MM.1S (cell line): Measurements from ENCODE around the gene MPRIP.

Experiments
- DNase-seq: peaks from one replicate; pipeline ENCODE4 v3.0.0-alpha.2; 2015
- H2AFZ ChIP-seq: fragments of 300-600 bp; sonication (generic); 2 replicates; pipeline ENCODE4 v1.6.0; 2016; ENCODE audit warnings: antibody characterized with exemption, low read length
- H3F3A ChIP-seq: fragments of 300-600 bp; sonication (generic); 2 replicates; pipeline ENCODE4 v1.6.1; 2016; ENCODE audit warnings: mild to moderate bottlenecking, antibody characterized with exemption, low read length, moderate library complexity, mixed read lengths; ENCODE audit not compliant: insufficient read depth
- H3K27ac ChIP-seq: fragments of 300-600 bp; sonication (generic); 2 replicates; pipeline ENCODE4 v1.5.1; 2016; ENCODE audit warnings: mild to moderate bottlenecking, low read length
- H3K27me3 ChIP-seq: fragments of 300-600 bp; sonication (generic); replicated peaks from 2 replicates; pipeline ENCODE4 v1.6.0; 2016; ENCODE audit warnings: low read length; ENCODE audit not compliant: insufficient read depth
- H3K36me3 ChIP-seq: fragments of 300-600 bp; sonication (generic); replicated peaks from 2 replicates; pipeline ENCODE4 v1.6.1; 2016; ENCODE audit warnings: mild to moderate bottlenecking, low read length, mixed read lengths; ENCODE audit not compliant: insufficient read depth
- H3K4me1 ChIP-seq: fragments of 300-600 bp; sonication (generic); 2 replicates; pipeline ENCODE4 v1.6.1; 2016; ENCODE audit warnings: low read length, mixed read lengths
- H3K4me2 ChIP-seq: fragments of 300-600 bp; sonication (generic); 2 replicates; pipeline ENCODE4 v1.6.0; 2016; ENCODE audit warnings: low read depth, low read length
- H3K4me3 ChIP-seq: fragments of 300-600 bp; sonication (generic); 2 replicates; pipeline ENCODE4 v1.5.1; 2016; ENCODE audit warnings: low read length, mixed read lengths
- H3K79me2 ChIP-seq: fragments of 300-600 bp; sonication (generic); 2 replicates; pipeline ENCODE4 v1.6.1; 2016; ENCODE audit warnings: mixed run types, low read length, mixed read lengths
- H3K9ac ChIP-seq: fragments of 300-600 bp; sonication (generic); 2 replicates; pipeline ENCODE4 v1.6.1; 2016; ENCODE audit warnings: low read length, mixed read lengths
- H3K9me2 ChIP-seq: fragments of 300-600 bp; sonication (generic); replicated peaks from 2 replicates; pipeline ENCODE4 v1.6.1; 2016; ENCODE audit warnings: mild to moderate bottlenecking, low read length, mixed read lengths; ENCODE audit not compliant: insufficient read depth
- H3K9me3 ChIP-seq: fragments of 300-600 bp; sonication (generic); replicated peaks from 2 replicates; pipeline ENCODE4 v1.6.1; 2016; ENCODE audit warnings: mild to moderate bottlenecking, low read length, mixed read lengths; ENCODE audit not compliant: insufficient read depth
- H4K20me1 ChIP-seq: fragments of 300-600 bp; sonication (generic); 2 replicates; pipeline ENCODE4 v1.6.1; 2016; ENCODE audit warnings: mild to moderate bottlenecking, low read length, moderate library complexity, mixed read lengths; ENCODE audit not compliant: insufficient read depth
- EZH2 ChIP-seq: fragments of 300-600 bp; sonication (generic); optimal IDR thresholded peaks from 2 replicates; pipeline ENCODE3; 2017; ENCODE audit warnings: low read depth, mild to moderate bottlenecking, antibody characterized with exemption, low read length, mixed read lengths
- EZH2phosphoT487 ChIP-seq: fragments of 300-600 bp; sonication (generic); IDR thresholded peaks from 2 replicates; pipeline ENCODE4 v1.6.1; 2018; ENCODE audit warnings: antibody characterized with exemption, low read length
- TF ChIP-seq, protein P1 (sequence below): fragments of 300-600 bp; sonication (generic); IDR thresholded peaks from 2 replicates; pipeline ENCODE4 v1.5.1; 2016; ENCODE audit warnings: antibody characterized with exemption, low read length, mixed read lengths

Gene MPRIP

DNA sequence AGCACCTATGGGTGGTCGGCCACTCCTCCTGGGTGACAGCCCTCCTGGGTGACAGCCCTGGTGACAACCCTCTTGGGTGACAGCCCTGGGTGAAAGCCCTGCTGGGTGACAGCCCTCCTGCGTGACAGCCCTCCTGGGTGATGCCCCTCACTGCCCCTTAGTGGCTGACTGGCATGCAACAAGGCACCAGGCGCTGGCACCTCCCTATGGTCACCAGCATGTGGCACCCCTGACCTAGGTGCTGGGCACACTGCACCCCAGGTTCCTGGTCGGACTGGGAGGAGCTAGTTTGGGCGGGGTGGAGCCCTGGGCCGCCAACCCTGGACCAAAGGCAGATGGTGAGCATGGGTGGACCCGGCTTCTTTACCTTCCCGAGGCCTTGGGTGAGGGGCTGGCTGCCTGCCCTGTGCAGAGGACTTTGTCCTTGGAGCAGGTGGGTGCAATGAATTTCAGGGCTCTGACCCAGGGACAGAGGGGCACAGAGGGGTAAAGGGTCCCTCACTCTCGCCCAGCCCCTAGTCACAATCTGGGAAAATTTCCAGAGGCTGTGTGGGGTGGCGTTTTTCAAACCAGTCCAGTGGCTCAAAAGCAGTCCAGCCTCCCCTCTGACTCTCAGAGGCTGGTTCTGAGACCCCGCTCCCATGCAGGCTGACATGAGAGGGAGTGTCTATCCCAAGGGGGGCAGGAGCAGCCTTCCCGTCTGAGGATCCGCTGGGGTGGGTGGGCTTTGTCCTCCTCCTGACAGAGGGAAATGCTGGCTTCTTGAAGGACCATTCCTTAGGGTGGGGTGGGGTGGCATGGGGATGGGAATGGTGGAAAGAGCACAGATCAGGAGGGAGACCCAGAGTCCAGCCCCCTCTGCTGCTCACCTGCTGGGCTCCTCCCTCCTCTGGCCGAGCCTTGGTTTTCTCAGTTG lies 44.5 kb upstream of the MPRIP start:
- H4K20me1 ChIP-seq = no peaks in the 10 kb centered on the region
- H3K36me3 ChIP-seq = no peaks in the 10 kb centered on the region
- H3K9ac ChIP-seq = no peak overlapping the region
- no peaks in the 10 kb centered on the region for H3F3A ChIP-seq
- no peak overlapping the region for H3K27ac ChIP-seq
- H3K79me2 ChIP-seq = no peaks in the 10 kb centered on the region
- H3K4me1 ChIP-seq = no peaks in the 10 kb centered on the region
- no peak for DNase-seq
- no peak overlapping the region for H2AFZ ChIP-seq
- TF ChIP-seq, protein P1, sequence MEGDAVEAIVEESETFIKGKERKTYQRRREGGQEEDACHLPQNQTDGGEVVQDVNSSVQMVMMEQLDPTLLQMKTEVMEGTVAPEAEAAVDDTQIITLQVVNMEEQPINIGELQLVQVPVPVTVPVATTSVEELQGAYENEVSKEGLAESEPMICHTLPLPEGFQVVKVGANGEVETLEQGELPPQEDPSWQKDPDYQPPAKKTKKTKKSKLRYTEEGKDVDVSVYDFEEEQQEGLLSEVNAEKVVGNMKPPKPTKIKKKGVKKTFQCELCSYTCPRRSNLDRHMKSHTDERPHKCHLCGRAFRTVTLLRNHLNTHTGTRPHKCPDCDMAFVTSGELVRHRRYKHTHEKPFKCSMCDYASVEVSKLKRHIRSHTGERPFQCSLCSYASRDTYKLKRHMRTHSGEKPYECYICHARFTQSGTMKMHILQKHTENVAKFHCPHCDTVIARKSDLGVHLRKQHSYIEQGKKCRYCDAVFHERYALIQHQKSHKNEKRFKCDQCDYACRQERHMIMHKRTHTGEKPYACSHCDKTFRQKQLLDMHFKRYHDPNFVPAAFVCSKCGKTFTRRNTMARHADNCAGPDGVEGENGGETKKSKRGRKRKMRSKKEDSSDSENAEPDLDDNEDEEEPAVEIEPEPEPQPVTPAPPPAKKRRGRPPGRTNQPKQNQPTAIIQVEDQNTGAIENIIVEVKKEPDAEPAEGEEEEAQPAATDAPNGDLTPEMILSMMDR = peak; percentile 36
- no peak for TF ChIP-seq EZH2
- no peaks in the 10 kb centered on the region for H3K9me3 ChIP-seq
- H3K9me2 ChIP-seq = no peaks in the 10 kb centered on the region
- no peaks in the 10 kb centered on the region for H3K27me3 ChIP-seq
- no peak overlapping the region for H3K4me3 ChIP-seq
- no peak overlapping the region for H3K4me2 ChIP-seq

DNA sequence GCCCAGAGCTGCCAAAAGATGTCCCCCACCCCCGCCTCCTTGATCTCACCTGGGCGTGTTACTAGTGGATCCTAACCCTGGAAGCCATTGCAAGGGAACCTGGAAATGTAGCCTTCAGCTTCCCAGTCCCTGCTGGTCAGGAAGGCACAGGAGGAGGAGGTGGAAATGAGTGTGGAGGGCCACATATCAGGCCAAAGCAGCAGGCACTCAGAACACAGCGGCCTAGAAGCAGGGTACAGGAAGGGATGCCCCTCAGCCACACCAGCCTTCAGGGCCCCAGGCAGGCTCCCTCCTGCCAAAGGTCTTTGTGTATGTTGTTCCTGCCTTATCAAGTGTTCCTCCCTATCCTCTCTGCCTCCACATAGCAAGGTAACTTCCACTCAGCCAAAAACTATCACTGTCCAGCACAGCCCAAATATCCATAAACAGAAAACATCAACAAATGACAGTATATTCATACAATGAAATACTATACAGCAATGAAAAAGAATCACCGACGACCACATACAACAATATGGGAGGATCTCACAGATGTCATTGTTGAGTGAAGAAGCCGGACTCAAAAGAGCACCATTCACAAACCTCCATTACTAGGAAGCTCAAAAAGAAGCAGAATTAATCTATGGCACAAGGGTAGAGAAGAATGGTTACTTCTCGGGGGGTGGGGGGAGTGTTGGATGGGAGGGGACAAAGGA lies 42.2 kb upstream of the MPRIP start:
- Histone ChIP-seq H3K27ac (no peak overlapping the region), H3K9me2 (no peaks in the 10 kb centered on the region), H3K9ac (no peak overlapping the region), H3F3A (no peaks in the 10 kb centered on the region), H3K27me3 (no peaks in the 10 kb centered on the region), H3K4me1 (no peaks in the 10 kb centered on the region), H3K4me3 (no peak overlapping the region), H4K20me1 (no peaks in the 10 kb centered on the region), H3K9me3 (no peaks in the 10 kb centered on the region), H3K36me3 (no peaks in the 10 kb centered on the region), H2AFZ (no peak overlapping the region), H3K79me2 (no peaks in the 10 kb centered on the region), H3K4me2 (no peak overlapping the region)
- DNase-seq = no peak
- TF ChIP-seq, protein P1 = no peak
- TF ChIP-seq EZH2phosphoT487 (no peak), EZH2 (no peak)

DNA sequence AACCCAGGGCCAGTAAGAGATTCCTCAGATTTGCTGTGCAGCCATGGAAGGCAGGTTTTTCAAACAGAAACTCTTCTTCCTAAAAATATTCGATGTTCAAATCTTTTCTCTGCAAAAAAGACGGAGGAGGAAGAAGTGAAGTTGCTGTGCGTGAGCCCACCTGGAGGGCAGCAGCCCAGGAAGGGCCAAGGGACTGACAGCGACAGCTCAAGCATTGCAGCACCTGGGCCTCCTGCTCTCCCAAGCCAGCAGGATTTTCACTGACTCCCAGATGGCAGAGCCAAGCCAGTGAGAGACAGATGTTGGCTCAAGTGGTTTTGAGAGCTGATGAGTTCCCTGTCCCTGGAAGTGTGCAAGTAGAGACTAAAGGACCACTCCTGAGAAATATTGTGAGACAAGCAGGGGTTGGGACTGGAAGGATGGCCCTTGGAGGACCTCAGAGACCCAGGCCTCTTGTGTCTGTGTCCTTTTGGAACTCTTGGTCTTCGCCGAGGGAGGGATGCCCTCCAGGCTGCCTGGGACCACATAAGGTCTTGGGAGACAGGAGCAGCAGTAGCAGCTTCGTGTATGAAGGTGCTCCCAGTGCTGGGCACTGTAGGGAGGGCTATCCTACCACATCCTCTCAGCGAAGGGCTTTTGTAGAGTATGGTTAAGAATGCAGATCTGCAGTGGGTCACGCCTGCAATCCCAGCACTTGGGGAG lies 41.0 kb upstream of the MPRIP start:
- no peaks in the 10 kb centered on the region for H4K20me1 ChIP-seq
- TF ChIP-seq, protein P1 = no peak
- TF ChIP-seq EZH2phosphoT487 = no peak
- no peak for TF ChIP-seq EZH2
- no peak for DNase-seq
- no peaks in the 10 kb centered on the region for H3K36me3 ChIP-seq
- H3K4me1 ChIP-seq = no peaks in the 10 kb centered on the region
- no peaks in the 10 kb centered on the region for H3K9me3 ChIP-seq
- no peaks in the 10 kb centered on the region for H3K9me2 ChIP-seq
- no peak overlapping the region for H3K9ac ChIP-seq
- H2AFZ ChIP-seq = no peak overlapping the region
- H3K4me3 ChIP-seq = no peak overlapping the region
- H3K27me3 ChIP-seq = no peaks in the 10 kb centered on the region
- H3K27ac ChIP-seq = no peak overlapping the region
- H3K4me2 ChIP-seq = no peak overlapping the region
- no peaks in the 10 kb centered on the region for H3K79me2 ChIP-seq
- no peaks in the 10 kb centered on the region for H3F3A ChIP-seq
